ENCODE results near the gene AGRN. TPM values are rescaled to one million over a fixed set of nuclear protein-coding genes. Genes with fewer than 3 reads are reported as not detected.
"Not testable (repeated sequence)": the region's sequence is repeated elsewhere in the genome, so short reads cannot be mapped to it uniquely, and the experiment has no call there.

Gene AGRN
- total RNA-seq, 1 experiment from 2014 or later: 42.8 TPM

GRCh38 chr1:1090424-1091343, 70.8 kb downstream of the AGRN start:
- DNase-seq (ENCODE audit: low read depth): no peak

- no peak for DNase-seq (ENCODE audit: low read depth)
Measured at GRCh38 chr1:1091344-1092148, 71.6 kb downstream of the AGRN start.

- no peak for DNase-seq (ENCODE audit: low read depth)
Measured at GRCh38 chr1:1092149-1092855, 72.4 kb downstream of the AGRN start.

- no peak for DNase-seq (ENCODE audit: low read depth)
Measured at GRCh38 chr1:1092894-1093609, 73.1 kb downstream of the AGRN start.

GRCh38 chr1:1093610-1093943, 73.7 kb downstream of the AGRN start:
- no peak for DNase-seq (ENCODE audit: low read depth)

- no peak for DNase-seq (ENCODE audit: low read depth)
Measured at GRCh38 chr1:1094981-1095380, 75.1 kb downstream of the AGRN start.

GRCh38 chr1:1096136-1096535, 76.2 kb downstream of the AGRN start:
- not testable (repeated sequence) for DNase-seq (ENCODE audit: low read depth)

- no peak for DNase-seq (ENCODE audit: low read depth)
Measured at GRCh38 chr1:1098681-1099421, 78.9 kb downstream of the AGRN start.

GRCh38 chr1:1099506-1100183, 79.7 kb downstream of the AGRN start:
- DNase-seq (ENCODE audit: low read depth): no peak

- no peak for DNase-seq (ENCODE audit: low read depth)
Measured at GRCh38 chr1:1100296-1100695, 80.4 kb downstream of the AGRN start.

- DNase-seq (ENCODE audit: low read depth): no peak
Measured at GRCh38 chr1:1101503-1101902, 81.6 kb downstream of the AGRN start.

- peak; percentile 68 for DNase-seq (ENCODE audit: low read depth)
Measured at GRCh38 chr1:1104152-1104551, 84.2 kb downstream of the AGRN start.

Other genes starting within 250 kb of the AGRN start
- gene SAMD11, start 96.2 kb upstream of the AGRN start, total RNA-seq (2014; rRNA removed; shearing (Covaris generic)): 0.20 and 0.48 TPM in 2 replicates
- 68.1 and 71.6 TPM in 2 replicates for gene NOC2L, start 60.9 kb upstream of the AGRN start, total RNA-seq (2014; rRNA removed; shearing (Covaris generic))
- gene KLHL17, start 59.5 kb upstream of the AGRN start, total RNA-seq (2014; rRNA removed; shearing (Covaris generic)): 5.0 and 5.4 TPM in 2 replicates
- 0.60 and 0.88 TPM in 2 replicates for gene PLEKHN1, start 53.6 kb upstream of the AGRN start, total RNA-seq (2014; rRNA removed; shearing (Covaris generic))
- gene PERM1, start 38.0 kb upstream of the AGRN start, total RNA-seq (2014; rRNA removed; shearing (Covaris generic)): 0.12 TPM in 1 of 2 replicates, not detected in the other
- 0.39 and 0.48 TPM in 2 replicates for gene HES4, start 20.0 kb upstream of the AGRN start, total RNA-seq (2014; rRNA removed; shearing (Covaris generic))
- 77.9 and 78.8 TPM in 2 replicates for gene ISG15, start 6.6 kb upstream of the AGRN start, total RNA-seq (2014; rRNA removed; shearing (Covaris generic))
- not detected in 2 replicates for gene RNF223, start 54.2 kb downstream of the AGRN start, total RNA-seq (2014; rRNA removed; shearing (Covaris generic))
- 10.3 and 16.2 TPM in 2 replicates for gene C1orf159, start 96.0 kb downstream of the AGRN start, total RNA-seq (2014; rRNA removed; shearing (Covaris generic))
- gene TTLL10, start 153.8 kb downstream of the AGRN start, total RNA-seq (2014; rRNA removed; shearing (Covaris generic)): not detected in 2 replicates
- gene TNFRSF18, start 186.5 kb downstream of the AGRN start, total RNA-seq (2014; rRNA removed; shearing (Covaris generic)): not detected in 2 replicates
- 0.10 TPM in 1 of 2 replicates, not detected in the other for gene TNFRSF4, start 194.0 kb downstream of the AGRN start, total RNA-seq (2014; rRNA removed; shearing (Covaris generic))
- gene SDF4, start 211.9 kb downstream of the AGRN start, total RNA-seq (2014; rRNA removed; shearing (Covaris generic)): 74.4 and 80.5 TPM in 2 replicates
- gene B3GALT6, start 212.1 kb downstream of the AGRN start, total RNA-seq (2014; rRNA removed; shearing (Covaris generic)): 13.9 and 18.2 TPM in 2 replicates
- gene C1QTNF12, start 226.6 kb downstream of the AGRN start, total RNA-seq (2014; rRNA removed; shearing (Covaris generic)): not detected in 2 replicates

Measured in RPMI7951 (cell line).